Fibroblast of pulmonary artery (primary cell): Measurements from ENCODE around the gene OR3A2.
"Not testable (repeated sequence)": the region's sequence is repeated elsewhere in the genome, so short reads cannot be mapped to it uniquely, and the experiment has no call there.

ENCODE experiments used
- DNase-seq: peaks from one replicate; pipeline ENCODE4 v3.0.0-alpha.2; 2010; ENCODE audit warnings: low read depth
- H3K4me3 ChIP-seq: replicated peaks from 2 replicates; pipeline ENCODE4 v1.5.1; 2011; ENCODE audit warnings: low read depth, mild to moderate bottlenecking, control low read depth, low read length, moderate library complexity
- CTCF ChIP-seq: IDR thresholded peaks from 2 replicates; pipeline ENCODE4 v1.5.1; 2011; ENCODE audit warnings: mild to moderate bottlenecking, control low read depth, low read length, inconsistent platforms; ENCODE audit errors: missing control alignments

Gene OR3A2

GRCh38 chr17:3335876-3336275 is 50.2 kb downstream of the OR3A2 start:
- no peak overlapping the region for H3K4me3 ChIP-seq
- DNase-seq = no peak
- no peak for TF ChIP-seq CTCF

DNA sequence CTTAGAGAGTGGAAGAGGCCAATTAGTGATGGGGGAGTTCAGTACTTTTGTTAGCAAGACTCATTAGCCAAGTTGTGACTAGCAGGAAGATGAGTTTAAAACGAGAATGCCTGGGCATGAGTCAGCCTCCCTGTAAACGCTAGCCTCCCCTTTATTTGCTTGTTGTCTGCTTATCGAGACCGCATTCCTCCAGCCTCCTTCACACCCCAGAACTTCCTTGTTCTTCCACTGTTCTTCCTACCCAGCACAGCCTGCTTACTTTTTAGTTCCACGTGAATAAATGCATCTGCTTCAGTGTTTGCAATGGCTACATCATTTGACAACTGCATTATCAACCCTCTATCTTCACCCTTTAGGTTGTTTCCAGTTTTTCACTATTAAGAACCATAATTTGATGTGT is 67.8 kb downstream of the OR3A2 start:
- no peak overlapping the region for H3K4me3 ChIP-seq
- TF ChIP-seq CTCF = no peak
- no peak for DNase-seq

GRCh38 chr17:3316836-3317235 is 69.3 kb downstream of the OR3A2 start:
- DNase-seq = no peak
- no peak overlapping the region for H3K4me3 ChIP-seq
- no peak for TF ChIP-seq CTCF

DNA sequence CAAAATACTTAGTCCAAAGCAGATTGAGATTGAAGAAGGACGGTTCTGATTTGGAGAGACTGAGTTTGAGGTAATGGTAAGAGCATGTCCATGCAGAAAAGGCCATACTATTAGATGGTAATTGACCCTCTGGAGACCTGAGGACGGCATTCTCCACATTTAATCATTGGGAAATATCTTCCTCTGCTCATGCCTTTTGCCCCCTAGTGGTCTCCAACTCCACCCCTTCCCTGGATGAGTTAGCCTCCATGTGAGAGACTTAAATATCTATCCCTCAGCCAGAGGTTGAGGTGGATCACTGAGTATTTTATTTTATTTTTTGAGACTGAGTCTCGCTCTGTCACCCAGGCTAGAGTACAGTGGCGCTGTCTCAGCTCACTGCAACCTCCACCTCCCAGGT is 77.5 kb downstream of the OR3A2 start:
- no peak for DNase-seq
- TF ChIP-seq CTCF = no peak
- H3K4me3 ChIP-seq = no peak overlapping the region

GRCh38 chr17:3298260-3298659 is 87.8 kb downstream of the OR3A2 start, which contains the start of gene OR3A1:
OR3A1 (minus strand) TSS chr17:3298360; CDS start chr17:3292582, 5,778 bp downstream.
- no peak for TF ChIP-seq CTCF
- DNase-seq = no peak
- H3K4me3 ChIP-seq = no peak within 1 kb of the TSS

DNA sequence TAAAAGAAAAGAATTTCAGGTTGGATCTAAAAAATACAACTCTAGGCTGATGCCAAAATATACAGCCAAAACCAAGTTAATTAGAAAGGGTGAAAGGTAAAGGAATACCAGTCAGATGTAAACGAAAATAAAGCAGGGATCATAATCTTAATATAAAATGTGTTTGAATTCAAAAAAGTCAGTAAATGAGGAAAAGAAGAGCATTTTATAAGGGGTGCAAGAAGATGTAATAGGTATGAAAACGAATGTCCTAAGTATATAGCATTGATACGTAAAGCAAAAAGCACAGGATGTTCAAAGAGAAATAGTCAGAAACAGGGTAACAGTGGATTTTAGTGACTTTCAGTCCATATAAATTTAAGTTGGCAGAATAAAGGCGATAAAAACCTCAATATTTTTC is 90.5 kb downstream of the OR3A2 start:
- no peak for DNase-seq
- TF ChIP-seq CTCF = no peak
- H3K4me3 ChIP-seq = no peak overlapping the region

GRCh38 chr17:3293548-3293947 is 92.6 kb downstream of the OR3A2 start:
- DNase-seq, H3K4me3 ChIP-seq: not testable (repeated sequence)

DNA sequence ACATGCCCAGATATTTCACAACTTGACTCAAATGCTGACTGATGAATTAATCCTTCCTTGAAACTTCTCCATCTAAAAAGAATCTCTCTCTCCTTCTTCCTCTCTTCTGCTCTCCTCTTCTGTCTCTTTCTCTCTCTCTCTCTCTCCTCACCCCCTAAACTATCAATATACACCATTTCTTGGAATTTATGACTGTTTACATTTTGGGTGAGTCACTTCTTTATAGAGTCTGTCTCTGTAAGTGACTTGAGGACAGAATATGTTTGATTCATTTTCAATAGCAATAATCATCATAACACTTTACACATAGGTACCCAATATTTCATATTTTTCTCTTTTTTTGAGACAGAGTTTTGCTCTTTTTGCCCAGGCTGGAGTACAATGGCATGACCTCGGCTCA is 103.2 kb downstream of the OR3A2 start:
- H3K4me3 ChIP-seq = no peak overlapping the region
- no peak for TF ChIP-seq CTCF
- DNase-seq = no peak
